Measurements from ENCODE around the gene REV3L.

REV3L gene

GRCh38 chr6:111423055-111423633 lies 59.9 kb downstream of the REV3L start:
- DNase-seq: no peak

- DNase-seq: no peak
These were observed 63.9 kb downstream of the REV3L start for GRCh38 chr6:111418971-111419693.

GRCh38 chr6:111417946-111418345 lies 65.1 kb downstream of the REV3L start:
- DNase-seq: no peak

- DNase-seq: no peak
These were observed 65.8 kb downstream of the REV3L start for GRCh38 chr6:111417181-111417585.

GRCh38 chr6:111416529-111416928 lies 66.5 kb downstream of the REV3L start:
- no peak for DNase-seq

- no peak for DNase-seq
These were observed 68.6 kb downstream of the REV3L start for GRCh38 chr6:111414373-111414772.

GRCh38 chr6:111411978-111412566 lies 70.9 kb downstream of the REV3L start:
- DNase-seq: no peak

- DNase-seq: no peak
These were observed 72.0 kb downstream of the REV3L start for GRCh38 chr6:111411046-111411445.

GRCh38 chr6:111410371-111410770 lies 72.6 kb downstream of the REV3L start:
- DNase-seq: no peak

- no peak for DNase-seq
These were observed 73.6 kb downstream of the REV3L start for GRCh38 chr6:111409430-111409829.

GRCh38 chr6:111407686-111408085 lies 75.3 kb downstream of the REV3L start:
- DNase-seq: no peak

- DNase-seq: no peak
These were observed 76.8 kb downstream of the REV3L start for GRCh38 chr6:111406200-111406721.

GRCh38 chr6:111403388-111403787 lies 79.6 kb downstream of the REV3L start:
- no peak for DNase-seq

- no peak for DNase-seq
These were observed 83.4 kb downstream of the REV3L start for GRCh38 chr6:111399626-111400025.

- DNase-seq: no peak
These were observed 94.3 kb downstream of the REV3L start for GRCh38 chr6:111388681-111389080.

GRCh38 chr6:111382476-111383294 lies 100.3 kb downstream of the REV3L start:
- DNase-seq: no peak

- DNase-seq: no peak
These were observed 101.3 kb downstream of the REV3L start for GRCh38 chr6:111381728-111382127.

GRCh38 chr6:111381123-111381522 lies 101.9 kb downstream of the REV3L start:
- no peak for DNase-seq

- no peak for DNase-seq
These were observed 103.2 kb downstream of the REV3L start for GRCh38 chr6:111379831-111380230.

GRCh38 chr6:111379302-111379701 lies 103.7 kb downstream of the REV3L start:
- DNase-seq: no peak

GRCh38 chr6:111377558-111378120 lies 105.4 kb downstream of the REV3L start:
- no peak for DNase-seq

GRCh38 chr6:111367393-111368088 lies 115.5 kb downstream of the REV3L start:
- no peak for DNase-seq
